Common myeloid progenitor, CD34-positive (primary cell): ENCODE results near the gene NCAPH2.

Experiments
- CTCF ChIA-PET: fragments of 350-600 bp; sonication (Branson Sonifier 250); formaldehyde crosslinking; loops from one replicate; lab custom pipeline; 2021; ENCODE audit warnings: antibody characterized with exemption; lab: Charles Lee
- POLR2A ChIA-PET: fragments of 350-600 bp; sonication (Branson Sonifier 250); formaldehyde crosslinking; loops from one replicate; lab custom pipeline; 2021; ENCODE audit warnings: antibody characterized with exemption; lab: Charles Lee
- DNase-seq, 3 donors: peaks; one replicate each; pipeline versions ENCODE4 v3.0.0 to v3.0.0-alpha.2; 2013
- H3K27ac ChIP-seq, 2 experiments: 1 replicate in 1 of 2; 2 replicates in 1 of 2; pipeline ENCODE4 v1.7.0; 2013; ENCODE audit warnings: inconsistent platforms in 2 of 2, low read length in 2 of 2, mild to moderate bottlenecking in 2 of 2, low read depth in 1 of 2, moderate library complexity in 1 of 2; ENCODE audit not compliant: severe bottlenecking in 2 of 2, insufficient read depth in 1 of 2, poor library complexity in 1 of 2
- H3K27me3 ChIP-seq, 5 experiments: replicated peaks in 2 of 5; 1 replicate in 3 of 5; 2 replicates in 2 of 5; pipeline versions ENCODE4 v1.6.1 to v1.7.0; 2013; ENCODE audit warnings: low read length in 4 of 5, mild to moderate bottlenecking in 2 of 5, moderate library complexity in 2 of 5, inconsistent platforms in 1 of 5; ENCODE audit not compliant: insufficient read depth in 5 of 5, control insufficient read depth in 4 of 5
- H3K36me3 ChIP-seq, 4 experiments: 1 replicate in 2 of 4; 2 replicates in 2 of 4; pipeline versions ENCODE4 v1.6.1 to v1.7.0; 2013; ENCODE audit warnings: low read length in 3 of 4, control low read depth in 1 of 4, mild to moderate bottlenecking in 1 of 4; ENCODE audit not compliant: control insufficient read depth in 4 of 4, insufficient read depth in 4 of 4
- H3K4me1 ChIP-seq, 4 experiments: 1 replicate in 3 of 4; 2 replicates in 1 of 4; pipeline versions ENCODE4 v1.6.1 to v1.7.1; 2013; ENCODE audit warnings: low read length in 3 of 4, mild to moderate bottlenecking in 3 of 4, control low read depth in 1 of 4, inconsistent platforms in 1 of 4, moderate library complexity in 1 of 4; ENCODE audit not compliant: control insufficient read depth in 4 of 4, insufficient read depth in 4 of 4; ENCODE audit errors: control extremely low read depth in 1 of 4
- H3K4me3 ChIP-seq, 7 experiments: 1 replicate in 4 of 7; 2 replicates in 3 of 7; pipeline versions ENCODE4 v1.5.1 to v1.7.0; 2013; ENCODE audit warnings: mild to moderate bottlenecking in 7 of 7, low read length in 6 of 7, moderate library complexity in 6 of 7, inconsistent platforms in 2 of 7, low read depth in 2 of 7, control low read depth in 1 of 7; ENCODE audit not compliant: insufficient read depth in 4 of 7, control insufficient read depth in 1 of 7; ENCODE audit errors: extremely low read depth in 1 of 7
- H3K9me3 ChIP-seq, 5 experiments: 1 replicate in 4 of 5; 2 replicates in 1 of 5; pipeline versions ENCODE4 v1.6.1 to v1.7.1; 2013; ENCODE audit warnings: low read length in 4 of 5, mild to moderate bottlenecking in 2 of 5, inconsistent platforms in 1 of 5, low read depth in 1 of 5, moderate library complexity in 1 of 5; ENCODE audit not compliant: control insufficient read depth in 4 of 5, insufficient read depth in 2 of 5; ENCODE audit errors: control extremely low read depth in 1 of 5
- WGBS: methylation state at CpG from one replicate; pipeline ENCODE4 v1.1.5; 2013; ENCODE audit not compliant: insufficient coverage; 5-methylcytosine and 5-hydroxymethylcytosine counted together

The NCAPH2 gene

GRCh38 chr22:50525858-50526107 lies 17.8 kb downstream of the NCAPH2 start:
- no peak for DNase-seq
- WGBS, result 0% methylated on average over 25 of the region's 33 CpGs
- Histone ChIP-seq H3K9me3 (no peaks in the 10 kb centered on the region), H3K27ac (peak overlapping the region in 1 of 2 experiments; percentile 76), H3K36me3 (peaks cover 2 to 35% (median 27%) of the 10 kb centered on the region in 4 experiments), H3K27me3 (peaks cover 0 to 19% (median 0%) of the 10 kb centered on the region in 5 experiments), H3K4me3 (peak overlapping the region; percentile 65 to 82 (median 77)), H3K4me1 (peaks cover 2 to 60% (median 48%) of the 10 kb centered on the region in 4 experiments)
- ChIA-PET CTCF (interaction anchor here (0.6 to 5.6 kb wide), 28 partner anchors 8 to 288 kb away, joined by 3 to 53 read pairs (median 4); partner anchors contain the start of genes ARSA, CPT1B, KLHDC7B and LMF2), POLR2A (interaction anchor here (0.6 to 3.4 kb wide), 12 partner anchors 14 to 282 kb away, joined by 3 to 41 read pairs (median 4); partner anchors contain the start of genes SHANK3, SYCE3 and TUBGCP6)

- Histone ChIP-seq H3K27ac (peak overlapping the region in 1 of 2 experiments; percentile 76), H3K9me3 (no peaks in the 10 kb centered on the region), H3K4me1 (peaks cover 2 to 65% (median 53%) of the 10 kb centered on the region in 4 experiments), H3K36me3 (peaks cover 2 to 30% (median 22%) of the 10 kb centered on the region in 4 experiments), H3K4me3 (peak overlapping the region; percentile 65 to 82 (median 77)), H3K27me3 (peaks cover 0 to 24% (median 0%) of the 10 kb centered on the region in 5 experiments)
- ChIA-PET CTCF (interaction anchor here (0.6 to 5.6 kb wide), 28 partner anchors 8 to 285 kb away, joined by 3 to 53 read pairs (median 4); partner anchors contain the start of genes ARSA, CPT1B, KLHDC7B and LMF2), POLR2A (interaction anchor here (0.6 to 3.4 kb wide), 10 partner anchors 14 to 282 kb away, joined by 3 to 41 read pairs (median 6); partner anchors contain the start of genes LMF2, NCAPH2, SHANK3 and SYCE3)
- peak; percentile 82 to 93 (median 91) for DNase-seq
- under 1% methylated on average over 64 of the region's 77 CpGs for WGBS
These were observed 18.2 kb downstream of the NCAPH2 start for GRCh38 chr22:50526108-50526833.

- peaks cover 2 to 22% (median 13%) of the 10 kb centered on the region in 4 experiments for H3K36me3 ChIP-seq
- ChIA-PET CTCF (interaction anchor here (0.6 to 5.6 kb wide), 7 partner anchors 12 to 93 kb away, joined by 3 to 53 read pairs (median 6); partner anchors contain the start of genes KLHDC7B and SYCE3), POLR2A (interaction anchor here (1.1 to 3.4 kb wide), 2 partner anchors 13 to 19 kb away, joined by 9 to 41 read pairs; partner anchors contain the start of genes LMF2 and NCAPH2)
- H3K27ac ChIP-seq, result peak overlapping the region in 1 of 2 experiments; percentile 76
- peak; percentile 23 to 66 (median 53) for DNase-seq
- no peaks in the 10 kb centered on the region for H3K9me3 ChIP-seq
- H3K4me1 ChIP-seq, result peaks cover 2 to 71% (median 61%) of the 10 kb centered on the region in 4 experiments
- peak overlapping the region; percentile 19 to 82 (median 71) for H3K4me3 ChIP-seq
- peaks cover 0 to 32% (median 0%) of the 10 kb centered on the region in 5 experiments for H3K27me3 ChIP-seq
- WGBS, result 30% methylated on average over 16 of the region's 29 CpGs
These were observed 19.1 kb downstream of the NCAPH2 start for GRCh38 chr22:50526834-50527801.

- ChIA-PET POLR2A (interaction anchor here (0.7 to 3.4 kb wide), 2 partner anchors 10 to 12 kb away, joined by 3 to 41 read pairs; no protein-coding TSS in a partner anchor), CTCF (interaction anchor here (0.6 to 5.6 kb wide), 7 partner anchors 11 to 92 kb away, joined by 3 to 53 read pairs (median 5); no protein-coding TSS in a partner anchor)
- peaks cover 0 to 41% (median 3%) of the 10 kb centered on the region in 5 experiments for H3K27me3 ChIP-seq
- H3K4me3 ChIP-seq, result no peak overlapping the region
- H3K9me3 ChIP-seq, result no peaks in the 10 kb centered on the region
- 91% methylated on average over 17 of the region's 18 CpGs for WGBS
- H3K36me3 ChIP-seq, result peaks cover 0 to 12% (median 9%) of the 10 kb centered on the region in 4 experiments
- peaks cover 2 to 79% (median 65%) of the 10 kb centered on the region in 4 experiments for H3K4me1 ChIP-seq
- H3K27ac ChIP-seq, result no peak overlapping the region
- no peak for DNase-seq
These were observed 20.1 kb downstream of the NCAPH2 start for GRCh38 chr22:50527921-50528681.

GRCh38 chr22:50528682-50529415 lies 20.8 kb downstream of the NCAPH2 start:
- DNase-seq, result no peak
- Histone ChIP-seq H3K36me3 (peaks cover 0 to 4% (median 2%) of the 10 kb centered on the region in 4 experiments), H3K4me3 (peak overlapping the region in 1 of 7 experiments; percentile 86), H3K4me1 (peaks cover 2 to 79% (median 66%) of the 10 kb centered on the region in 4 experiments), H3K9me3 (no peaks in the 10 kb centered on the region), H3K27me3 (peaks cover 0 to 41% (median 3%) of the 10 kb centered on the region in 5 experiments), H3K27ac (no peak overlapping the region)
- WGBS, result 91% methylated on average over 15 of the region's 15 CpGs
- ChIA-PET CTCF (interaction anchor here (0.9 to 5.6 kb wide), 5 partner anchors 10 to 92 kb away, joined by 3 to 53 read pairs (median 5); no protein-coding TSS in a partner anchor), POLR2A (interaction anchor here (0.6 to 0.7 kb wide), 2 partner anchors 11 to 15 kb away, joined by 3 to 4 read pairs; no protein-coding TSS in a partner anchor)
